Measurements from ENCODE around the gene LRRTM1. TPM values are rescaled to one million over a fixed set of nuclear protein-coding genes. Genes with fewer than 3 reads are reported as not detected.

LRRTM1 gene
- polyA plus RNA-seq, 1 of the 3 experiments (the other 2 are of a cell fraction), result 1.6 TPM

- H3K9ac ChIP-seq, result no peak overlapping the region
- no peak overlapping the region for H3K4me3 ChIP-seq (ENCODE audit: low read depth in 2 of 2, low read length in 1 of 2)
- TF ChIP-seq EZH2phosphoT487 (IDR thresholded peaks at IDR 0.05; ENCODE audit: borderline replicate concordance, low read depth) (no peak), CHD2 (IDR thresholded peaks at IDR 0.05; ENCODE audit: low read length, partially characterized antibody) (no peak), GATA2 (CRISPR knock-in tag; IDR thresholded peaks at IDR 0.05) (no peak), MAX (IDR thresholded peaks at IDR 0.05; ENCODE audit: low read depth) (no peak)
- no peak overlapping the region for H3K27ac ChIP-seq (ENCODE audit: low read depth in 2 of 2, low read length in 1 of 2)
- H3K4me1 ChIP-seq (ENCODE audit: control insufficient read depth in 1 of 2, insufficient read depth in 2 of 2, low read depth in 1 of 2, low read length in 1 of 2), result peaks cover 0 to 18% of the 10 kb centered on the region in 2 experiments; a peak in 1 of 4 replicates
- no peaks in the 10 kb centered on the region for H3K36me3 ChIP-seq (replicated peaks in 1 of 2; ENCODE audit: control insufficient read depth in 1 of 2, insufficient read depth in 2 of 2, low read length in 1 of 2)
- 70% methylated on average over 5 of the region's 5 CpGs for WGBS (ENCODE audit: low lambda C conversion rate)
- no peaks in the 10 kb centered on the region for H3K9me2 ChIP-seq
- H3K9me3 ChIP-seq, result no peaks in the 10 kb centered on the region
- no peaks in the 10 kb centered on the region for H3F3A ChIP-seq (replicated peaks; ENCODE audit: insufficient read depth)
- POLR2A ChIA-PET, result no interaction called here
- no peak overlapping the region for H2AFZ ChIP-seq (ENCODE audit: low read depth)
- DNase-seq, result no peak
- H3K4me2 ChIP-seq, result no peak overlapping the region
- H3K27me3 ChIP-seq (ENCODE audit: insufficient read depth), result peaks cover 21% of the 10 kb centered on the region
- no peaks in the 10 kb centered on the region for H3K79me2 ChIP-seq (ENCODE audit: insufficient read depth)
- H4K20me1 ChIP-seq (ENCODE audit: insufficient read depth), result no peaks in the 10 kb centered on the region
- CTCF ChIA-PET, result interaction anchor here (0.8 to 2.2 kb wide), 3 partner anchors 11 to 27 kb away, joined by 3 to 7 read pairs (median 3); no protein-coding TSS in a partner anchor
Observed at GRCh38 chr2:80299661-80300060, 4.9 kb downstream of the LRRTM1 start.

- H3K9me2 ChIP-seq, result no peaks in the 10 kb centered on the region
- ChIA-PET CTCF (interaction anchor here (0.8 to 2.2 kb wide), 3 partner anchors 10 to 27 kb away, joined by 3 to 7 read pairs (median 3); no protein-coding TSS in a partner anchor), POLR2A (no interaction called here)
Observed at GRCh38 chr2:80298954-80299353, 5.6 kb downstream of the LRRTM1 start.

More at GRCh38 chr2:80298954-80299353, 5.6 kb downstream of the LRRTM1 start:
- Histone ChIP-seq H3K4me3 (ENCODE audit: low read depth in 2 of 2, low read length in 1 of 2) (no peak overlapping the region), H3K4me1 (ENCODE audit: control insufficient read depth in 1 of 2, insufficient read depth in 2 of 2, low read depth in 1 of 2, low read length in 1 of 2) (peaks cover 0 to 16% of the 10 kb centered on the region in 2 experiments; a peak in 1 of 4 replicates), H3K36me3 (replicated peaks in 1 of 2; ENCODE audit: control insufficient read depth in 1 of 2, insufficient read depth in 2 of 2, low read length in 1 of 2) (no peaks in the 10 kb centered on the region), H3K9me3 (no peaks in the 10 kb centered on the region), H3K27me3 (ENCODE audit: insufficient read depth) (peaks cover 21% of the 10 kb centered on the region), H2AFZ (ENCODE audit: low read depth) (no peak overlapping the region), H3F3A (replicated peaks; ENCODE audit: insufficient read depth) (no peaks in the 10 kb centered on the region), H3K79me2 (ENCODE audit: insufficient read depth) (no peaks in the 10 kb centered on the region), H3K4me2 (no peak overlapping the region), H4K20me1 (ENCODE audit: insufficient read depth) (no peaks in the 10 kb centered on the region), H3K27ac (ENCODE audit: low read depth in 2 of 2, low read length in 1 of 2) (no peak overlapping the region), H3K9ac (no peak overlapping the region)
- DNase-seq, result no peak
- no peak for TF ChIP-seq SIN3A (IDR thresholded peaks at IDR 0.05; ENCODE audit: borderline replicate concordance, low read depth, low read length)
- no peak for TF ChIP-seq RFX5 (IDR thresholded peaks at IDR 0.05; ENCODE audit: low read length)
- TF ChIP-seq PBX3 (IDR thresholded peaks at IDR 0.05), result no peak
- no peak for TF ChIP-seq TCF12 (IDR thresholded peaks at IDR 0.05)
- TF ChIP-seq MXI1 (IDR thresholded peaks at IDR 0.05; ENCODE audit: low read depth, low read length), result no peak
- no peak for TF ChIP-seq USF2 (IDR thresholded peaks at IDR 0.05; ENCODE audit: borderline replicate concordance, low read depth, low read length)
- no peak for TF ChIP-seq FOSL2 (IDR thresholded peaks at IDR 0.05; ENCODE audit: borderline replicate concordance, low read depth)
- no peak for TF ChIP-seq EP300 (IDR thresholded peaks at IDR 0.05; ENCODE audit: borderline replicate concordance in 1 of 2, low read depth in 1 of 2, low read length in 1 of 2)
- no peak for TF ChIP-seq GABPA (IDR thresholded peaks at IDR 0.05; ENCODE audit: low read depth)
- WGBS (ENCODE audit: low lambda C conversion rate), result 37% methylated on average over 3 of the region's 3 CpGs

All from SK-N-SH (cell line).